Activated T-cell treated with anti-CD3 and anti-CD28 coated beads, Interleukin-2, amount 50 U/mL, for 48 hours (primary cell): ENCODE results near the gene SSH2.
"Not testable (repeated sequence)": the region's sequence is repeated elsewhere in the genome, so short reads cannot be mapped to it uniquely, and the experiment has no call there.

Experiments
- DNase-seq, 2 experiments: peaks; one replicate each; pipeline ENCODE4 v3.0.0-alpha.2; 2020

Gene SSH2, protein sequence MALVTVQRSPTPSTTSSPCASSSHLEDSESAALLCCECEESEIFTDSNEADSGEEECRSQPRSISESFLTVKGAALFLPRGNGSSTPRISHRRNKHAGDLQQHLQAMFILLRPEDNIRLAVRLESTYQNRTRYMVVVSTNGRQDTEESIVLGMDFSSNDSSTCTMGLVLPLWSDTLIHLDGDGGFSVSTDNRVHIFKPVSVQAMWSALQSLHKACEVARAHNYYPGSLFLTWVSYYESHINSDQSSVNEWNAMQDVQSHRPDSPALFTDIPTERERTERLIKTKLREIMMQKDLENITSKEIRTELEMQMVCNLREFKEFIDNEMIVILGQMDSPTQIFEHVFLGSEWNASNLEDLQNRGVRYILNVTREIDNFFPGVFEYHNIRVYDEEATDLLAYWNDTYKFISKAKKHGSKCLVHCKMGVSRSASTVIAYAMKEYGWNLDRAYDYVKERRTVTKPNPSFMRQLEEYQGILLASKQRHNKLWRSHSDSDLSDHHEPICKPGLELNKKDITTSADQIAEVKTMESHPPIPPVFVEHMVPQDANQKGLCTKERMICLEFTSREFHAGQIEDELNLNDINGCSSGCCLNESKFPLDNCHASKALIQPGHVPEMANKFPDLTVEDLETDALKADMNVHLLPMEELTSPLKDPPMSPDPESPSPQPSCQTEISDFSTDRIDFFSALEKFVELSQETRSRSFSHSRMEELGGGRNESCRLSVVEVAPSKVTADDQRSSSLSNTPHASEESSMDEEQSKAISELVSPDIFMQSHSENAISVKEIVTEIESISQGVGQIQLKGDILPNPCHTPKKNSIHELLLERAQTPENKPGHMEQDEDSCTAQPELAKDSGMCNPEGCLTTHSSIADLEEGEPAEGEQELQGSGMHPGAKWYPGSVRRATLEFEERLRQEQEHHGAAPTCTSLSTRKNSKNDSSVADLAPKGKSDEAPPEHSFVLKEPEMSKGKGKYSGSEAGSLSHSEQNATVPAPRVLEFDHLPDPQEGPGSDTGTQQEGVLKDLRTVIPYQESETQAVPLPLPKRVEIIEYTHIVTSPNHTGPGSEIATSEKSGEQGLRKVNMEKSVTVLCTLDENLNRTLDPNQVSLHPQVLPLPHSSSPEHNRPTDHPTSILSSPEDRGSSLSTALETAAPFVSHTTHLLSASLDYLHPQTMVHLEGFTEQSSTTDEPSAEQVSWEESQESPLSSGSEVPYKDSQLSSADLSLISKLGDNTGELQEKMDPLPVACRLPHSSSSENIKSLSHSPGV (N-terminal part only)

DNA sequence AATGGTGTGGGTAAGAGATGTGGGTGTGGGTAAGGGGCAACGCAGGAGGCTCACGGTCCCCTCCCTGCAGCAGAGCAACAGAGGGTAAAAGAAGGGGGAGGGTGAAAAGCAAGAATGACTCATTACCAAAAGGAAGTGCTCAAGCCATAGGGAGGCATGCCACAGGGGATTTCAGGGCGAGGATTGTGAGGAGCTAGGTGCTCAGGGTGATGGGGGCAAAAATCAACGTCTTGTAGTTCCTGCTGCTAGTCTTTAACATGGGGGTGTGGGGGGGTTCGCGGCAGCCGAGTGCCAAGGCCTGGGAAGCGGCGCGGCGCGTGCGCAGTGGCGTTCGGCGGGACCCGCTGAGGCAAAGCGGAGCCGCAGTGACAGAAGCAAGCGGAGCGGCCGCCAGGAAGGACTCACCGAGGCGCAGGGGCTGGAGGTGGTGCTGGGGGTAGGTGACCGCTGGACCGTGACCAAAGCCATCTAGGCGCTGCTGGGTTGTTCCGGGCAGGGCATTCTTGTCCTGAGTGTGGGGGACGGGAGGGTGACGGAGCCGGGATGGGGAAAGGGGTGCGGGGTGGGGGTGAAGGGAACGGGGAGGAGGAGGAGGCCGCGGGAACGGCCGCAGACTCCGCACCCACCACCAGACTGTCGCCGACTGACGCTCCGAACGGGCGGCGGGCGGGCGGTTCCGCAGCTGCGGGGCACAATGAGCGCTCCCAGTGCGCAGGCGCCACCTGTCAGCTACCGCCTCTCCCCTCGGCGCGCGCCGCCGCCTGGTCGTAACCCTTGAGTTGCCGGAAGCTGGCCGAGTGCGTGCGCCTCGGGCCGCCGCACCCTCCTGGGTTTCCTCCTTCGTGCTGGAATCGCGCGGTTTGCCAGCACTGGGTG is at the start of gene SSH2:
Gene SSH2, minus strand, starts transcription at position 696 of the 876 bp plus-strand sequence. Its CDS starts 228 bp downstream, at position 468.
- peak; percentile 90 to 92 for DNase-seq

DNA sequence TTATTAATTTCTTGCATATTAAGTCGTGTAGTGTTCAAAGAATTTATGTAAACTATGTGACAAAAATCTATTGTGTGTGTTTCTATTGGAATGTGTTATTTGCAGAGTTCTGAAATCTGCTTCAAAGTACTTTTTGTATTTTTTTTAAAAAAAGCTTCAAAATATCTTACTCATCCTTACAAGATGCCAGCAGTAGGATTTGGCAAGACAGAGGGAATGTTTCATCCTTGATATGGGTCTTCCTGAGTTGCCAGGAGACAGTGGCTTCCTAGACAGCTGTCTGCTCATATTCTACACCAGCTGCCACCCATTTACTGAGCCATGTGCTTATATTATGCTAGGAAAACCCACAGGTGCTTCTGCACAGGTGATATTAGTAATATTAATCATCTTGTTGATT is 47.8 kb upstream of the SSH2 start:
- DNase-seq, result no peak

DNA sequence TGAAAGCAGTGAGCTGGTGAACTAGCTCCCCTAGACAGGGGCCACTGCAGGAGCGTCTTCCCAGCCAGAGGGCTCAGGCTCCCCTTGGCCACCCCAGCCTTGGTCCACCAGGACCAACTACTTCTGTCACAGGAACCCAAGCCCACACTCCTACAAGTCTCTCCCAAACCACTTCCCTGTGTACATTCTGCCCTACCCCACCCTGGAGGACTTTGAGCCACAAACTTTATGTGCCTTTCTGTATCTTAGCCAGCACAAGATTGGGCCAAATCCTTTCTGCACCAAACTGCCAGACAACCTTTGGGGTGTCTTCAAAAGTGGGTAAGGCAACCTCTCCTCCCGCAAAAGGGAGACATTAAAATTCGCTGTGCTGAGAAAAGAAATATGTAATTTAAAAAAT is 43.0 kb upstream of the SSH2 start:
- DNase-seq, result no peak

DNA sequence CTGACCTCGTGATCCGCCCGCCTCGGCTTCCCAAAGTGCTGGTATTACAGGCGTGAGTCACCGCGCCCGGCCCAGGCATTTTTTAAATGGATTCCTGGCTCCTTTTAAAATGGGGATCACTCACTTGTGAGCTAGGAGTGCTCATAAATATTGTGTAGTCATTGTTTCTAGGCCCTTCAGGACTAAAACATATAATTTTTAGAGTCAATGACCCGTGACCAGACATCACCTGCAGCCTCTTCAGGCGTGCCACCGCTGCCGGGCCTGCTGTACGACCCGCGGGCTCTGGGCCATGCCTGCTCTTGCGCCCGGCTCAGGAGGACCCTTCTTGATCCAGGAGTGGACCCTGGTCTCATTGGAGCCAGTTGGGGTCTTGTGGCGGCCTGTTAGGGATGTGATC is 42.2 kb upstream of the SSH2 start:
- DNase-seq, result no peak

DNA sequence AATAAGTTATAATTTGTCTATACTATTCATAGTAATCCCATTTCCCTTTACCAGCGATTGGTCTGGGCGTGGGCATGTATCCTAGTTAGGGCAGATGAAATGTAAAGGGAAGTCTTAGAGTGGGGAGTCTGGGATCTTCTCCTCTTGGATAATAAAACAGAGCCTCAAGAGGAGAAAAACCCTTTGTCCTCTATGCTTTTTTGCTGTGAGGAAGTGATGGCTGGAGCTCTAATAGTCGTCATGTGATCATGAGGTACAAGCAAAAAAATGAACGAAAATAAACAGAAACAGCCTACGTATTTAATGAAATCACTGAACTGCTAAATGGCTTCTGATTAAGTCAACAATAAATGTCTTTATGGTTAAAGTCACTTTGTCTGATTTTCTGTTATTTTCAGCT is 38.2 kb upstream of the SSH2 start:
- DNase-seq, result no peak

DNA sequence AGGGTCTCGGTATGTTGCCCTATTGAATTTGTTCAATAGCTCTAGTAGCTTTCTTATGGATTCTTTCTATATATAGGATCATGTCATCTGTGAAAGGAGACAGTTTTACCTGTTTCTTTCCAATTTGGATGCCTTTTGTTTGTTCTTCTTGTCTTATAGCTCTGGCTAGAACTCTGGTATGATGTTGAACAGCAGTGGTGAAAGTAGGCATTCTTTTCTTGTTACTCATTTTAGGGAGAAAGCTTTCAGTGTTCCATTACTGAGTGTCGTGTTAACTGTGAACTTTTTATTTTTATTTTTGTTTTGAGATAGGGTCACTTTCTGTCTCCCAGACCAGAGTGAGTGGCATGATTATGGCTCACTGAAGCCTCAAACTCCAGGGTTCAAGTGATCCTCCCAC is 32.6 kb upstream of the SSH2 start:
- DNase-seq, result no peak

DNA sequence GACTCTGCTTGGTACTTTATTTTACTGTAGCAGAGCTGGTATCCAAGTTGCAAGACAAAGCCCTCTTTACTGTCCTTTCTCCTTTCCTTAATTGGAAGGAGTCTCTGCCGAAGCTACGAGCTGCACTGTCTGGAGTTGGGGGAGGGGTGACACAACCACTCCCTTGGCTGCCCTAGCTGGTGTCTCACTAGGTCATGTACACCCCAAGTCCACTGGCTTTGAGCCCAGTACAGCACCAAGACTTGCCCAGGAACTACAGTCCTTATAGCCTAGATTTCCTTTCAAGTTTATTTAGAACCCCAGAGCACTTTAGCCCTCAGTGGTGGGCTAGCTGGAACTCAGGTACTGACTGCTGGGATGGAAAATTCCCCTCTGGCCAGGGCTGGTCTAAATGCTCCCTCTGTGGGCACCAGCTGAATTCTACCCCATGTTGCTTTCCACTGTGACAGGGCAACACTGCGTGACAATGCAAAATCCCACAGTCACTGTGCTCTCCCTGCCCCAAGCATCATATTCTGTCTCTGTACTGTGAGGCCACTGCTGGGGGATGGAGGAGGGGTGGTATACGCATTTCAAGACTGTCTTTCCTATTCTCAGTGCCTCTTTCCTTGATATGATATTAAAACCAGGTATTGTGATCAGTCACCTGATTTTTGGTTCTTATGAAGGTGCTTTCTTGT is 29.8 kb upstream of the SSH2 start:
- no peak for DNase-seq

DNA sequence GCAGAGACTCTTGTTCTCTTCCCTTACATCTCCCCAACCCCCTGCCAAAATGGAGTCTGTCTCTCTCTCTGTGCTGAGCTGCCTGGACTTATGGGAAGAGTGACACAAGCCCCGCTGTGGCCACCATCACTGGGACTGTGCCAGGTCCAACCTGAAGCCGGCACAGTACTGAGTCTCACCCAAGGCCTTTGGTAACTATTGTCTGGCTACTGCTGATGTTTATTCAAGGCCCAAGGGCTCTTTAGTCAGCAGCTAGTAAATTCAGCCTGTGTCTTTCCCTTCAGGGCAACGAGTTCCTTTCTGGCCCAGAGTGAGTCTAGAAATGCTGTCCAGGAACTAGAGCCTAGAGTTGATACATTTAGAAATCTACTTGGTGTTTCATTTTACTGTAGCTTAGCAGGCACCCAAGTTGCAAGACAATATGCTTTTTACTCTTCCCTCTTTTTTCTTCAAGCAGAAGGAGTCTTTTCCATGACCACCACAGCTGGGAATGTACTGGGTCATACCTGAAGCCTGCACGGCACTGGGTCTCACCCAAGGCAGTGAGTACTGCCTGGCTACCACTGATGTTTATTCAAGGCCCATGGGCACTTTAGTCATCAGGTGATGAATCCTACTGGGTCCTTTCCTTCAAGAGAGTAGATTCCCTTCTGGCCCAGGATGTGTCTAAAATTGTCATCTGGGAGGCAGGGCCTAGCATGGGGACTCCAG is 29.1 kb upstream of the SSH2 start:
- no peak for DNase-seq

DNA sequence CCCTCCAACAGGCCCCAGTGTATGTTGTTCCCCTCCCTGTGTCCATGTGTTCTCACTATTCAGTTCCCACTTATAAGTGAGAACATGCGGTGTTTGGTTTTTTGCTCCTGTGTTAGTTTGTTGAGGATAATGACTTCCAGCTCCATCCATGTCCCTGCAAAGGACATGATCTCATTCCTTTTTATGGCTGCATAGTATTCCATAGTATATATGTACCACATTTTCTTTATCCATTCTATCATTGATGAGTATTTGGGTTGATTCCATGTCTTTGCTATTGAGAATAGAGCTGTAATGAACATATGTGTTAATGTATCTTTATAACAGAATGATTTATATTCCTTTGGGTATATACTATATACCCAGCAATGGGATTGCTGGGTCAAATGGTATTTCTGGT is 27.5 kb upstream of the SSH2 start:
- not testable (repeated sequence) for DNase-seq

DNA sequence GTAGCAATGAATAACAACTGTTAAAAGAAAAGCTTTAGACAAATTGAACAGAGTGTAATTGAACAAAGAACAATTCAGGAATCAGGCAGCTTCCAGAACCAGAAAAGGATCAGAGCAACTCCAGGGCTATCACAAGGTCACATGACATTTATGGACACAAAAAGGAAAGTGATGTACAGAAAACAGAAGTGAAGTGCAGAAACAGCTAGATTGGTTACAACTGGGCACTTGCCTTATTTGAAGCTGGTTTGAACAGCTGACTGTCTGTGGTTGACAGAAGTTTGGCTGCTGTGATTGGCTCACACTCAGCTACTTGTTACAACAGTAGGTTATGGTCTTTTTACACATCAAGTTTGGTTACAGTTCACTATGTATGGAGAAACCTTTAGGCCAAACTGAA is 26.2 kb upstream of the SSH2 start:
- DNase-seq, result no peak

DNA sequence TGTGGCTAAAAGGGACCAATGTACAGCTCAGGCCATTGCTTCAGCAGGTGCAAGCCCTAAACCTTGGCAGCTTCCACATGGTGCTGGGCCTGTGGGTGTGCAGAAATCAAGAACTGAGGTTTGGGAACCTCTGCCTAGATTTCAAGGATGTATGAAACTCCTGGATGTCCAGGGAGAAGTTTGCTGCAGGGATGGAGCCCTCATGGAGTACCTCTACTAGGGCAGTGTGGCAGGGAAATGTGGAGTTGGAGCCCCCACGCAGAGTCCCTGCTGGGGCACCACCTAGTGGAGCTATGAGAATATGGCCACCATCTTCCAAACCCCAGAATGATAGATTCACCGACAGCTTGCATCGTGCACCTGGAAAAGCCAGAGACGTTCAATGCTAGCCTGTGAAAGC is 24.4 kb upstream of the SSH2 start:
- no peak for DNase-seq

DNA sequence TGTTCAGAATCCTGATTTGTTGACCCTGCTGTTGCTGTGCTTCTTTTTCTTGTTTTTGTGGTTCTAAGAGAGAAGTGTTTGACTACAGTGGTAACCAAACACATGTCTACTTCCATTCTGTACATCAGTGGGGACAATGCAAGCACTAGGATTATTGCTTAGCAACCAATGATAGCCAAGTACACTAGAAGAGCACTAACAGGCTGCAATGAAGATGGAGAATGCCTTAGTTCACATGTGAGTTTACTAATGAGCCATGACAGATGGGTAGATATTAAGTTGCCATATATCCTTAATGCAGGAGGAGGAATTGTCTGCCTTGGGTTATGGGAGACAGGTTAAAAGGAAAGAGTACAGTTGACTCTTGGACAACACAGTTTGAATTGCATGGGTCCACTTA is 19.7 kb upstream of the SSH2 start:
- DNase-seq, result no peak

DNA sequence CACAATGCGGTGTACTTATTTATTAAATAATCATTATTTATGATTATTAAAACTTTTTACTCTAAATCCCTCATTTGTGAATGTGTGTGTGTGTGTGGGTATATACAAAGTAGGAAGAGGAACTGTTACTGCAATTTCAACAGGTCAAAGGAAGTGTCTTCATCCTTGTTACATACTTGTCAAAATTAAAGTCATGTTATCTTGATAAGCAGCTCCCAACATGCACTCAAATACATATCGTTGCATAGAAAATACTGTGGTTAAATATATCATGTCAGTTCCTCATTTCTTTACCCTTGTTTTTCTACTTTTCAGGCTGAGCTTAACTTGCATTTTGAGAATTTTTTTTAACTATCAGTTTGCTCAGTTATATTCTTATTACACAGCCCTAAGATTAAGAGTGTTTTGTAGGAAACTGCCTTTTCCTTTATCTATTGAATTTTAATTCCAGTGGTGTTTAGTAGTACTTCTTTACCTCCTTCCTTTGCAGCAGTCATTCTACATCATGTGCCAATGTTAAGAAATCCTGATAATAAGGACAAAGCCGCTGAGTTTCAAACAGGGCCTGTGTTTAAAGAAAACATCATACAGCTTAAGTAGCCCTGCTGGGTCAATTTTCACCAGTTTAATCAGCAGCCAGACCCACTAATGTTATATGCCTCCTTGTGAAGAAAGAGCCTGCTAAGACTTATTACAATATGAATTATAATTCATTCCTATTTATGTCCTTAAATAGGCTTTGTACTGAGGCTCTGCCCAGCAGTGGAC is 18.6 kb upstream of the SSH2 start:
- DNase-seq, result no peak

DNA sequence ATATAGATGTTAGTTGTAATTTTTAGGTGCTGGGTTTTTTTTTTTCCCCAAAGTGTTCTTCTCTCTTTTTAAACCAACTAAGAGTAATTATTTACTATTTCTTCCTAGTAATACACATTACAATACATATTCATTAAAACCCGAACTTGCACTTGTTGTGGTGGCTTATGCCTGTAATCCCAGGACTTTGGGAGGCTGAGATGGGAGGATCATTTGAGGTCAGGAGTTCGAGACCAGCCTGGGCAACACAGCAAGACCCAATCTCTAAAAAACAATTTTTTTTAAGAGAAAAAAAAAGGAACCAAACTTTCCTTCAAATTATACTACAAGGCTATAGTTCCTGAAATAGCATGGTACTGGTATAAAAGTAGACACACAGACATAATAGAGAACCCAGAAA is 15.3 kb upstream of the SSH2 start:
- no peak for DNase-seq

DNA sequence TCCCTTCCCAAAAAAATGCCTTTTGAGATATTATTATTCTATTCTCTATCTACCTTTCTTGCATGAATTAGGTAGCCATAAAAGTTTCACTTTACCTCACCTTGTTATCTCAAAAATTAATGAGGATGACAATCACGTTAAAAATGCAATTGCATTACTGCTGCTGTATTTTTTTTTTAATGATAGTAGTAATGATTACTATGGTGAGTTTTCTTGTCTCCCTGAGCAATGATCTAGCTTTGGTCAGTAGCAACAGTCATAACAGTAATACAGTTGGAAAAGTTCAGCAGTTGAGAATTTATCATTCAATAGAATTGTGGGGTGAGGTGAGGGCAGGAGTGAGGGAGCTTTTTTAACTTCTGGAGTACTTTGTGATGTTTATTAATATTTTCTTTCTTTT is 11.3 kb upstream of the SSH2 start, which contains the start of gene EFCAB5:
Gene EFCAB5, plus strand, starts transcription at position 301 of the 400 bp plus-strand sequence. CDS start 163 bp downstream, outside the sequence.
- DNase-seq, result no peak

DNA sequence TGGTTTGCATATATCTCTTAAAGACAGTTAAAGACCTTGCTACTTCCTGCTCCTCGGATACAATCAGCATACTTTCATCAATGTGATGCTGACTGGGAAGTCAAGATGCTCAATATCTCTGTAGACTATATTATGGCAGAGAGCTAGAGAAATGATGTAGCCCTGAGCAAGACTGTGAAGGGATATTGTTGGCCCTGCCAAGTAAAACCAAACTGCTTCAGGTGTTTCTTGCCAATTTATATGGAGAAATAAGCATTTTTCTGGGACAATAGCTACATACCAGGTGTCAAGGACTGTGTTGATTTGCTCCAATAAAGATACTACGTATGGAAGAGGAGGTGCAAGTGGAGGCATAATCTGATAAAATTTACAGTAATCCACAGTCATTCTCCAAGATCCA is 6.7 kb upstream of the SSH2 start:
- no peak for DNase-seq

DNA sequence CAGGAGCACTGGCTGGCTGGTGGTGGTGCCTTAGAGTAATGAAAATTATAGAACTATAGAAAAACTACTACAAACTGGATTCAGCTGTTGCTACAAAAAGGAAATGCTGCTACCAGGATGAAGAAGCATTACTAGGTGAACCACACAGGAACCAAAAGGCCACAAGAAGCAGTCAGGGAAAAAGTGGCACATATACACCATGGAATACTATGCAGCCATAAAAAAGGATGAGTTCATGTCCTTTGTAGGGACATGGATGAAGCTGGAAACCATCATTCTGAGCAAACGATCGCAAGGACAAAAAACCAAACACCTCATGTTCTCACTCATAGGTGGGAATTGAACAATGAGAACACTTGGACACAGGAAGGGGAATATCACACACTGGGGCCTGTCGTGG is 5.9 kb upstream of the SSH2 start:
- DNase-seq, result not testable (repeated sequence)

DNA sequence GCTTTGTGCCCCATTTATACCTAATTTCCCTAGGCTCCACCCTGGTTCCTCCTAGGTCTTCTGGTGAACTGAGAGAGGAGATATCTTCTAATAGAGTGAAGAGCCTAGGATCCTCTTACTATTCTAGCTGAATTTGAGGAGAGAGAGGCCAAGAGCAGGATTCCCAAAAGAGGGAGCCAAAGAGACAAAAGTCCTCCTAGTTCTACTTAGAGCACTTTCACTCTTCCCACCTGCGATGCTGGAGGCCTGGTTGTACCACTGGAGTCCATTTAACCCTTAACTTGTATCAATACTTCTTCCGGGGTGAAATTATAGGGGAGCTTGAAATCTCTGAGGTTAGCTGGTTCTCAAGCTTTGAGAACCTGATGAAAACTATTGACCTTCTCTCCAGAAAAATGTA is 3.4 kb upstream of the SSH2 start:
- no peak for DNase-seq

DNA sequence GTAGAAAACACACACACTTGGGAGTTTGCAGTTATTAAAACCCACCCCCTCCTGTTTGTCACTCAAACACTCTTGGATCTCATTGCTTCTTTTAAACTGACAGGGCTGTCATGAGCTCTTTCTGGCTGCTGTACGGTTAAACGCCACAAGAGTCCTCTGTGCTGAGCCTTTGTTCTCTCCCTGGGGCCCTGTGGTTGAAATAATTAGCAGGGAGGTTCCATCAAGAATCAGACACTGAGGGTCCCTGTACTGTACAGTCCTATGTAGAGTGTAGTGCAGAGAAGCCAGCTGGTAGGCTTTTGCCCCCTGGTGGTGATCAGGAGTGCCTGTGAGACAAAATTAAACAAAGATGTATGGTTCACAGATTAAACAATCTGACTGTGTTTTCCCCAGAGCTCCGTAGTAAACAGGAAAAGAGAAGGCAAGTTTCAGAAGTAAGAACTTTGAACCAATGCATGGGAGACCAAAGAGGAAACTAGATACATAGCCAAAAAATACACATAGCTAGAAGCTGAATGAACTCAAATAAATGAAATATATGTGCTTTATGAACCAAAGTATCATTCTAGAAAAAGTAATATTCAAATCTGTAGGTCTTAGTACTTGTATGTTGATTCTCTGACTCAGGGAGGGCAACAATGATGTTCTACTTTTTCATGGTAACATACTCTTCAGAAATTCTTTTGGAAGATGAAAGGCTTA is 1.4 kb upstream of the SSH2 start:
- peak; percentile 65 to 67 for DNase-seq
